ENCODE results near the gene COG8.
"Not testable (repeated sequence)": the region's sequence is repeated elsewhere in the genome, so short reads cannot be mapped to it uniquely, and the experiment has no call there.

COG8 gene, protein sequence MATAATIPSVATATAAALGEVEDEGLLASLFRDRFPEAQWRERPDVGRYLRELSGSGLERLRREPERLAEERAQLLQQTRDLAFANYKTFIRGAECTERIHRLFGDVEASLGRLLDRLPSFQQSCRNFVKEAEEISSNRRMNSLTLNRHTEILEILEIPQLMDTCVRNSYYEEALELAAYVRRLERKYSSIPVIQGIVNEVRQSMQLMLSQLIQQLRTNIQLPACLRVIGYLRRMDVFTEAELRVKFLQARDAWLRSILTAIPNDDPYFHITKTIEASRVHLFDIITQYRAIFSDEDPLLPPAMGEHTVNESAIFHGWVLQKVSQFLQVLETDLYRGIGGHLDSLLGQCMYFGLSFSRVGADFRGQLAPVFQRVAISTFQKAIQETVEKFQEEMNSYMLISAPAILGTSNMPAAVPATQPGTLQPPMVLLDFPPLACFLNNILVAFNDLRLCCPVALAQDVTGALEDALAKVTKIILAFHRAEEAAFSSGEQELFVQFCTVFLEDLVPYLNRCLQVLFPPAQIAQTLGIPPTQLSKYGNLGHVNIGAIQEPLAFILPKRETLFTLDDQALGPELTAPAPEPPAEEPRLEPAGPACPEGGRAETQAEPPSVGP

DNA sequence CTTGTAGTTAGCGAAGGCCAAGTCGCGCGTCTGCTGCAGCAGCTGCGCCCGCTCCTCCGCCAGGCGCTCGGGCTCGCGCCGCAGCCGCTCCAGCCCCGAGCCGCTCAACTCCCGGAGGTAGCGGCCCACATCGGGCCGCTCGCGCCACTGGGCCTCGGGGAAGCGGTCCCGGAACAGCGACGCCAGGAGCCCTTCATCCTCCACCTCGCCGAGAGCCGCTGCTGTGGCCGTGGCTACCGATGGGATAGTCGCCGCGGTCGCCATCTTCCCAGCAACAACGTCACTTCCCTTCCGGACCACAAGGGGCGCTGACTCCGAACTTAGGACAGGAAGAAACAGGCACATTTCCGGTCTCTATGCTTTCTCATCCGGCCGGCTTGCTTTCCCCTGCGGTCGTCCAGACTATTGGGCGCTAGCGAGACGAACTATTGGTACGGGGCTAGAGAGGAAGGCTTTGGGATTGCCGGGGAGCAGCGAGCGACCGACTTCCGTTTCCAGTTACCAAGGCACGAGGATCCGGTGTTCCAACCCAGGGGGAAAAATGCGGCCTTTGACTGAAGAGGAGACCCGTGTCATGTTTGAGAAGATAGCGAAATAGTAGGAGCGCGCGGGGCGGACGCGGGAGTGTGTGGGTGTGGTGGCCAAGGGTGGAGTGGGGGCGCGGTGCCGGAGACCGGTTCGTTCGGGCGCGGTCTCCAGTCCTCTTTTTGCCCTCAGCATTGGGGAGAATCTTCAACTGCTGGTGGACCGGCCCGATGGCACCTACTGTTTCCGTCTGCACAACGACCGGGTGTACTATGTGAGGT is at the start of gene COG8, which contains the start of gene NIP7:
TSS of gene COG8 (minus strand) at position 276 of the 806 bp plus-strand sequence. CDS start at position 264, 12 bp downstream.
TSS of gene NIP7 (plus strand) at position 484 of the 806 bp plus-strand sequence. CDS start at position 542, 58 bp downstream.
- peak within 1 kb of the TSS; percentile 71 to 97 (median 89) for H3K27ac ChIP-seq

DNA sequence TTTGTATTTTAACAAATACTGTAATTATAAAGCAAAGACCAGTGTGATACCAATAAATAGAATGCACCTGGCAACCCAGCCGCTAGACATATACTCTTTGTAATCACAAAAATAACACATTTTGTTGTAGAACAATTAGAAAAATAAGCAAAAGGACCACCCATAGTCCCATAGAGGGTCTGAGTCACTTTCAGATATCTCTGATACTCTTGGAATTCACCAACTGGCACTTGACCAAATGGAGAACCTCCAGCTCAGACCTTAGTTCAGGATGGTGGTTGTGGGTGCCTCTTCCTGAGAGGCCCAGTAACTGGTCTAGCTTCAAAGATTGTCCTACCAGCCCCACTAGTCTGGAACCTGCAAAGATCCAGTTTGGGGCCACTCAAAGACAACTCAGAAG is 47.2 kb upstream of the COG8 start:
- peak overlapping the region in 3 of 21 experiments; percentile 82 to 97 (median 92) for H3K27ac ChIP-seq
- H3K4me3 ChIP-seq = peak overlapping the region in 4 of 7 experiments; percentile 60 to 80 (median 67)

More for the DNA sequence above, at the start of gene COG8, which contains the start of gene NIP7:
- H3K4me3 ChIP-seq = peak within 1 kb of the TSS; percentile 58 to 96 (median 85)

DNA sequence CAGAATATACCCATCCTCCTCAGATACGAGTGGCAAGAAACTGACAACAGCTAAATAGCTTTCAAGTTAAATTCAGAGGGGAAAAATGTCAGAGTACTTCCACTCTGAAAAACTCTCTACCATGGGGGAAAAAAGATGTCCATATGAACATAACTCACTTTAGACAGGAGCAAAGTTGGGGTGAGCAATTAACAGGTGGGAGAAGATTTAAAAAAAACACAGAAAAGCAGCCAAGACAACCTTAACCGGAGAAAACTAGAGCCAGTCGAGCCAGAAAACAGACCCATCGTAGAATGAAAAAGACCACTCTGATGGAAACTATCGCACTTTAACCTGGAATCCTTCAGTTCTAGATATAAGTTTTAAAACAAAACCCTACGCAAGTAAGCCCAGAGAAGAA is 45.6 kb upstream of the COG8 start:
- Histone ChIP-seq H3K27ac (peak overlapping the region in 20 of 21 experiments; percentile 70 to 97 (median 90)), H3K4me3 (peak overlapping the region; percentile 59 to 88 (median 69))

DNA sequence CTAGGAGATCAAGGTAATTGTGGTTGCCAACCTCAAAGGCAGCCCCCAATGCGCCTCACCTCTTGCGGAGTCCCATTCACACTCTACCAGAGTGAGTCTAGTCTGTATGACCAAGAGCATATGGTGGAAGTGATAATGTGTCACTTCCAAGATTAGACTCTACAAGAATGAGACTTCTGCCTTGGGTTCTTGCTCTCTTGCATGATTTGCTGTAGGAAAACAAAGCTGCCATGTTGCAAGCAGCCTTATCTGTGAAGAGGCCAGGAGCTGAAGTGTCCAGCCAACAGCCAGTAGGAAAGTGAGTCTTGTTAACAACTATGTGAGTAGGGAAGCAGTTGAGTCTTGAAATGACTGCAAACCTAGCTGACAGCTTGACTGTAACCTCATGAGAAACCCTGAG is 43.1 kb upstream of the COG8 start:
- Histone ChIP-seq H3K27ac (no peak overlapping the region), H3K4me3 (no peak overlapping the region)

DNA sequence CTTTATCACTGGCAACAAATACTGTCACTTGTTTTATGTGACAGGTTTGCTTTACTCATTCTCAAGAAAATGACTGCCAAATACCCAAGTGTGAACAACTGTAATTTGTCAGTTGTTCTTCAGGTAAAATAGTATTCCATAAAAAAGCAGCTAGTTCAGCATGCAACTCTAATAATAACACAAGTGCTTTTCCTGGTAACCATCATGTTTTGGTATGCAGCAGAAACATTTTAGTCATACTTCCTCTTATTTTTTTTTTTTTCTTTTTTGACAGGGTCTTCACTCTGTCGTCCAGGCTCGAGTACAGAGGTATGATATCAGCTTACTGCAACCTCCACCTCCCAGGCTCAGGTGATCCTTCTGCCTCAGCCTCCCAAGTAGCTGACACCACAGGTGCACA is 41.9 kb upstream of the COG8 start:
- no peak overlapping the region for H3K4me3 ChIP-seq
- peak overlapping the region in 3 of 21 experiments; percentile 7 to 42 (median 33) for H3K27ac ChIP-seq

DNA sequence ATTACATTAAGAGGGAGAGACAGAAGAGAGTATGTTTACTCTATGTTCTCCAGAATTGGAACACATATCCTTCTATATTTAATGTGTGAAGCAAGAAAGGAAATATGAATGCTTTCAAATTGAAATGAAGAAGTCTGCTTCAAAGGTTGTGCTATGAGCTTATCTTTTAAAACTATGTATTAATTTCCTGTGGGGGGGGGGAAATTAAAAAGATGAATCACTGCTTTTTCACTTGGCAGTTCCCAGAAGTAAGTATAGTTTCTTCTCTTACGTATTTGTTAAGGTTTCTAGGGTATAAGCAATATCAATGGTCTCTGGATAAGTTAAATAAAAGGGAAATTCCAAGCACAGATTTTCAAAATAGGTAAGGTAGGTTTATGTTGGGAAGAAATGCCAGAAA is 39.4 kb upstream of the COG8 start:
- H3K27ac ChIP-seq = no peak overlapping the region
- H3K4me3 ChIP-seq = no peak overlapping the region

DNA sequence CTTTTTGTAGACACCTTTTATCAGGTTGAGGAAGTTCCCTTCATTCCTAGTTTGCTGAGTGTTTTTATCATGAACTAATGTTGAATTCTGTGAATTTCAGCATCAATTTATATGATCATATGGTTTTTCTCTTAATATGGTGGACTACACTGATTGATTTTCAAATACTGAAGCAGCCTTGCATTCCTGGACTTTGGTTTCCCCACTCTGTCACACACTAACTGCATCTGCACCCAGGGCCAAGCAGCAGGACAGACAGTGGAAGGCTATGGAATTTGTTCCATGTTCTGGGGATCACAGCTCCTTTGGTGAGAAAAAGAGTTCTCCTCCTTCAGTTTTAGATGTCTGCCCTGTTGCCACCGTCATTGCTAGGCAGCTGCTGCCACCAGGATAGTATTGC is 38.7 kb upstream of the COG8 start:
- Histone ChIP-seq H3K27ac (no peak overlapping the region), H3K4me3 (no peak overlapping the region)

DNA sequence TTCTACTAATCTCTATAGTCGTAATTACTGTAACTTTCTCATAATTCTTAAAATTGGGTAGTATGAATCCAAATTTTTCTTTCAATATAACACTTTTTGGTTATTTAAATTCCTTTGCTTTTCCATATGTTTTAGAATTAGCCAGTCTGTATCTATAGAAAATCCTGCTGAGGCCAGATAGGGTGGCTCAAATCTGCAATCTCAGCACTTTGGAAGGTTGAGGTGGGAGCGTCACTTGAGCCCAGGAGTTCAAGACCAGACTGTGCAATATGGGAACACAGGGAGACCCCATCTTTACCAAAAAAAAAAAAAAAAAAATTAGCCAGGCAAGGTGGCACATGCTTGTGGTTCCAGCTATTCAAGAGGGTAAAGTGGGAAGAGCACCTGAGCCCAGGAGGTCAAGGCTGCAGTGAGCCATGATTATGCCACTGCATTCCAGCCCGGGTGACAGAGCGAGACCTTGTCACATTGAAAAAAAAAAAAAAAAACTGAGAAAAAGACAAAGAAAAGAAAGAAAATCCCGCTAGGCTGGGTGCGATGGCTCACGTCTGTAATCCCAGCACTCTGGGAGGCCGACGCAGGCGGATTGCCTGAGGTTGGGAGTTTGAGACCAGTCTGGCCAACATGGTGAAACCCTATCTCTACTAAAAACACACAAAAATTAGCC is 37.2 kb upstream of the COG8 start:
- Histone ChIP-seq H3K27ac (no peak overlapping the region), H3K4me3 (no peak overlapping the region)

DNA sequence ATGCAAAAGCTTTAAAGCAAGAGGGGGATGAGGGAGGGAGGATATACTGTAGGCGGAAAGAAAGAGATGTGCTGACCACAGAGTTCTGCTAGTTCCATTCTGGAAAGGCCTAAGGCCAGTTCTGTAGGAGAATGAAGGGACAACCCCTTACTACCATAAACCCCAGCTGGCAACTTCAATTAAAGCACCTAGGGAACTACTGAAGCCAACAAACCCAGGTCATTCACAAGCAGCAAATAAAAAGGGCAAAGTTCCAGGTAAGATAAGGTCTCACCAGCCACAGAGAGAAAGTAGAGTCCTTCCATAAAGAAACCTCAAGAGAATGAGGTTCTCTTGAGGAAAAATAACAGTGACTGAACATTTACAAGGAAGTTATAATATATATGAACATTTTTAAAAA is 33.7 kb upstream of the COG8 start:
- H3K27ac ChIP-seq = no peak overlapping the region
- no peak overlapping the region for H3K4me3 ChIP-seq

DNA sequence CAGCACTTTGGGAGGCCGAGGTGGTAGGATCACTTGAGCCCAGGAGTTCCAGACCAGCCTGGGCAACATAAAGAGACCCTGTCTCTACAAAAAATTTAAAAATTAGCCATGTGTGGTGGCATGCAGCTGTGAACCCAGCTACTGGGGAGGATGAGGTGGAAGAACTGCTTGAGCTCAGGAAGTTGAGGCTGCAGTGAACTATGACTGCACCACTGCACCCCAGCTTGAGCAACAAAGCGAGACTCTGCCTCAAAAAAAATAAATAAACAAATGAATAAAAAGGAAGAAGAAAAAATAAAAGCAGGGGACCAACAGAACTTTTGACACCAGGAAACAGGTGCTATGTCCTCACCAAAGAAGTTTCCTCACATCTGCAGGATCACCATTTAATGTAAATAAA is 32.2 kb upstream of the COG8 start:
- Histone ChIP-seq H3K27ac (no peak overlapping the region), H3K4me3 (no peak overlapping the region)

DNA sequence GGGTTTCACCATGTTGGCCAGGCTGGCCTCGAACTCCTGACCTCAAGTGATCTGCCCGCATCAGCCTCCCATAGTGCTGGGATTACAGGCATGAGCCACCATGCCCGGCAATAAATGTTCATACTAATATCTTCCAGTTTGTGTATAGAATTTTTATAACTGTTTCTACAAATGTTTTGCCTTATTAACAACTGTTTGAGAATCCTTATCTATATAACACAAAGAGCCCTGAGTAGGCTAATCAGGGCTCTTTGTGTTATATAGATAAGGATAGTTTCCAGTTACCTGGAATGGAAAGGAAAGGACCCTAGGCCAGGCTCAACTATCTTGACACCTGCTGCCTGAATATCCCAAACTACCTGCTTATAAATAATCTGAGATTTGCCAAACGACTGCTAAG is 29.5 kb upstream of the COG8 start:
- no peak overlapping the region for H3K27ac ChIP-seq
- no peak overlapping the region for H3K4me3 ChIP-seq

DNA sequence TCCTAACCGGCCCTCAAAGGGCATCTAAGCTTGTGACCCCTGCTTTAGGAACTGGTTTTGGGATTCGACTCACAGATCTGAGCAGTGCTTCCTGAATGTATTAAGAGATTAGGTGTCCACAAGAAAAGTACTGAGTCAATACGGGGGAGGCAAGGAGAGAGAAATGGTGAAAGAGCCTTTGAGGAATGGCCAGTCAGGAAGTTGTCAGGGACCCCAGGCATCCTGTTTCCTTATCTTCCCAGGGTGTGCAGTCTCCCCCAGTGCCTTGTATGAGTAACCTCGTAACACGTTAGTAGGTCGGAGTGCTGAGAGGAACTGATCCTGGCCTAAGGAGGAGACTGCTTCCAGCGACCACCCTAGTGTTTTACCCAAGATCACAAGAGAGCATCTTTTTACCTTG is 28.6 kb upstream of the COG8 start:
- H3K27ac ChIP-seq = no peak overlapping the region
- no peak overlapping the region for H3K4me3 ChIP-seq

DNA sequence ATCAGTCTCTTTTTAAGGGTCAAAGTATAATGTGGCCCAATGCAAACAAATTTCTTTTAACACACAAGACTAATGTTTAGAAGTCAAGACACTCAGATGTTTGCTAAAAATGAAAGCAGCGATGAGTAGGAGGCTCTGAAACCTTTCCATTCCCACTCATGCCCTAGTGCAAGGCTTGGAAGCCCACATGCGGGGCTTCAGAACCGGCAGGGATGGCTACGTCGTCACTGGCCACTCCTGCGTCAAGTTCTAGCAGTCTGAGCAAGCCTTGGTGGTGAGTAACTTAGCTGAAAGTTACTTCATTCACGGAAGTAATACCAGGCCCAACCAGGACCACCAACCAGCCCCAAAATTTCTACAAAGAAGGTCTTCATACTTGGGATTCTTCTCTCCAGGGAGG is 27.1 kb upstream of the COG8 start:
- Histone ChIP-seq H3K4me3 (no peak overlapping the region), H3K27ac (no peak overlapping the region)

DNA sequence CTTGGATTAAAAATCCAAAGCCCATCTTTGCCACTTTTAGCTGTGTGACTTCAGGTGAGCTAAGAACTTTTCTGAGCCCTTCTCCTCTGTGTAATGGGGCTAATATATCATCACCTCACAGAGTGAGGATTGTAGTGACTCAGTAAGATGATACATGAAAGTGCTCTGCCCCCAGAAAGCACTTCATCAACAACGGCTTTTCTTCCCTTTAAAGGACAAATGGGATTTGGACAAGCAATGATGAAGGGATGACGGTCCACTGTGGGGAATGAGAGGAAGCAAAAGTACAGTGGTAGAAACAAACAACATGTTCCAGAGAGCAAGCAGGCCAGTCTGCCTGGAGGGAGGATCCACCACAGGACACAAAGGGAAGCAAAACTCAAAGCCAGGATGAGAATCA is 26.5 kb upstream of the COG8 start:
- Histone ChIP-seq H3K27ac (no peak overlapping the region), H3K4me3 (no peak overlapping the region)

DNA sequence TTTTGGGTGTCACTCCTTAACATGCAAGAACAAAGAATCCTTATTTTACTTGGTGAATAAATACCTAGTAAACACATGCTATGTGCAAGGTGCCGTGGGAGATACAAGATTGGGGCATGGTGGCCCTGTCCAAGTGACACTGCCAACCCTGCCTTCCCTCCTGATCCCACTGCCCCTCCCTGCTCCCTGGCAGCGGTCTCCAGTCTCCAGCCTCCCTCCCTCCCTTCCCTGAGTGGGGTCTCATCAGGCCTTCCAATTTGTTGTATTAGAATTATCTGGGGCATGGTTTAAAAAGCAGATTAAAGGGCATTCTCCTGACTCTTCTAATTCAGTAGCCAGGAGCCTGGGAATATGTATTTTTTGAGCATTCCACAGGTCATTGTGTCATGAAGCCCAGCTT is 24.7 kb upstream of the COG8 start:
- Histone ChIP-seq H3K27ac (no peak overlapping the region), H3K4me3 (no peak overlapping the region)

DNA sequence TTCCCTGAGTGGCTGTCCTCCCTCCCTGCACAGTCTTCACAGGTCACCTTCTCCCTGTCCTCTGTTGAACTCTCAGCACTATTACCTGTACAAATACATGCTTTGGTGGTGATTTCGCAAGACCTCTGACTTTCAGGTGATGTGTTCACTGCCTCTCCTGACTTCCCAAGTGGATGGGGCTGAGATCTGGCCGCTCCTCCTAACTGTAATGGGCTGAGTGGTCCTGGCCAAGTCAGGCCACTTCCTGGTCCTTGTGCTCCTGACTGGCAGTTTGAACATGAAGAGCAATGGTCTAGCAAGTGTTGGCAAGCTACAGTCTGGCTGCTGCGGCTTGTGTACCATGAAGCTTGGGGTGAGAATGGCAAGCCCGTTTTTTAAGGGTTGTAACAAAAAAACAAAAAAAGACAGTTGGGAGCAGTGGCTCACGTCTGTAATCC is 23.9 kb upstream of the COG8 start:
- Histone ChIP-seq H3K4me3 (no peak overlapping the region), H3K27ac (no peak overlapping the region)

DNA sequence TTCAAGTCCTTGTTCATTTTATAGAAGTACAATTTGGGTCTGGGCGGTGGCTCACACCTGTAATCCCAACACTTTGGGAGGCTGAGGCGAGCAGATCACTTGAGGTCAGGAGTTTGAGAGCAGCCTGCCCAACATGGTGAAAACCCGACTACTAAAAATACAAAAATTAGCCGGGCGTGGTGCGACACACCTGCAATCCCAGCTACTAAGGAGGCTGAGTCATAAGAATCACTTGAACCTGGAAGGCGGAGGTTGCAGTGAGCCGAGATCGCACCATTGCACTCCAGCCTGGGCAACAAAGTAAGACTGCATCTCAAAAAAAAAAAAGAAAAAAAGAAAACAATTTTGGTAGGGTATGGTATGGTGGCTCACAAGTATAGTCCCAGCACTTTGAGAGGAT is 20.7 kb upstream of the COG8 start:
- not testable (repeated sequence) for H3K4me3 ChIP-seq

DNA sequence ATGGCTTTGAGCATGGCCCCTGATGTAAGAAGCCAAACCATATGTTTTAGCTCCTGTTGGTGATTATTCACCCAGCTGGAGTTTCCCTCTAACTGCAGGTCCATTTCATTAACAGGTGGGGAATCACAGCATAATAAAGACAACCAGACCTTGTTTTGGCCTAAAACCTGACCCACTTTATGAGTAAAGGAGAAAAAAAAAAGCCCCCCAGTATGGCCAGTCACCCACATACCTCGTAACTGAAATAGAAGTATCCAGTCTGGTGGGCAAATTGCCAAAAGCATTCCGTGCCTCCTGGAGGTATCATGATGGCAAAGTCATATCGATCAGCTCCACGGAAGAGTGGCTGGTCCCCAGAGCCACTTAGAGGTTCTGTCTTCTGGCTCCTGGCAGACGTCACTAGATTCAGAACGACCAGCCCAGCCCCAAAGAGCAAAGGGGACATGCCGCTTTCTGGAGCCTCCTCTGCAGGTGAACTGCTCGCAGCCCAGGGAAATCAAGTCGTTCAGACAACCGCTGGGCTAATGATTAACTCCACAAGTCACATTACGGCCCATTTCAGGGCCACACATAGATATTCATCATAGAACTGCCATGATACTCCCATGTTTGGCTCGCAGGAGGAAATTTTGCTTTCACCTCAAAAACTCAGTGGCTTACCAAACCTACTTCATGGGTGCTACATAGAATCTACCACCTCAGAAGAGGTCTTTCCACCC is 12.1 kb upstream of the COG8 start, which contains the start of gene TMED6:
TSS of gene TMED6 (minus strand) at position 478 of the 719 bp plus-strand sequence. CDS start at position 445, 33 bp downstream.
- H3K4me3 ChIP-seq = no peak within 1 kb of the TSS
- no peak within 1 kb of the TSS for H3K27ac ChIP-seq

More for the DNA sequence above, 20.7 kb upstream of the COG8 start:
- H3K27ac ChIP-seq = not testable (repeated sequence)

DNA sequence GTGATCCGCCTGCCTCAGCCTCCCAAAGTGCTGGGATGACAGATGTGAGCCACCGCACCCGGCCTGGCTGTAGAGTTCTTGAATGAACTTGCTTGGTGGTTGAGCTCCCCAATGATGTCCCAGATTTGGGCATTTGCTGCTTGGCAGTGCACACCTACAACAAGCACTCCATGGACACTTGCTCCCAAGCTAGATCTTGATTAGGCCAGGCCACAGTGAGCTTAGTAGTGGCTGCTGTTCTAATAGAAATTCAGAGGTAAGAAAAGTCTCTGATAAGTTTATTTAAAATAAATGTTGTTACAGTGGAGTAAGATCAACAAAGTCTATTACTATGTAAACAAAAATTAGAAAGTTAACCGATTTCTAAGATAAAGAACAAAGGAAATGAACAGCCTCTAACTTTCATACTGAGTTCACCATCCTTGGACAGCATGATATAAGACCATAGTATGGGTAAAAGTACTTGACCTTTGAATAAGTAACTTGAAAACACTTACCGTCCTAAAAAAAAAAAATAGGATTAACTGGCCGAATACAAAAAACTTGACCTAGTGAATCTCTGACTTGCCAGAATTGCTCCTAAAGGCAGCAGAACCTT is 11.3 kb upstream of the COG8 start:
- H3K27ac ChIP-seq = no peak overlapping the region

More for the DNA sequence above, 11.3 kb upstream of the COG8 start:
- H3K4me3 ChIP-seq = no peak overlapping the region
